Neutrophil (primary cell): ENCODE measurements around the gene MARK4.

Experiments
- H3K27ac ChIP-seq: fragments of 200-600 bp; sonication (generic); 2 replicates; pipeline ENCODE4 v1.5.1; 2016; ENCODE audit warnings: mild to moderate bottlenecking, moderate library complexity
- H3K27me3 ChIP-seq: fragments of 200-600 bp; sonication (generic); 2 replicates; pipeline ENCODE4 v1.6.0; 2016; ENCODE audit warnings: mild to moderate bottlenecking
- H3K36me3 ChIP-seq: fragments of 200-600 bp; sonication (generic); 2 replicates; pipeline ENCODE4 v1.5.1; 2017
- H3K4me1 ChIP-seq, 2 experiments: fragments of 200-600 bp in 1 of 2; sonication (generic) in 1 of 2; 1 replicate in 1 of 2; 2 replicates in 1 of 2; pipeline versions ENCODE4 v1.5.1 to v1.6.1; 2013 to 2016; ENCODE audit warnings: low read depth in 1 of 2, low read length in 1 of 2, mild to moderate bottlenecking in 1 of 2, moderate library complexity in 1 of 2; ENCODE audit not compliant: control insufficient read depth in 1 of 2, insufficient read depth in 1 of 2
- H3K4me3 ChIP-seq, 2 experiments: fragments of 200-600 bp in 1 of 2; sonication (generic) in 1 of 2; 1 replicate in 1 of 2; 2 replicates in 1 of 2; pipeline ENCODE4 v1.5.1; 2013 to 2016; ENCODE audit warnings: low read depth in 1 of 2, low read length in 1 of 2, mild to moderate bottlenecking in 1 of 2, moderate library complexity in 1 of 2
- H3K9me3 ChIP-seq: fragments of 200-600 bp; sonication (generic); 2 replicates; pipeline ENCODE4 v1.5.1; 2016
- CTCF ChIP-seq: fragments of 200-600 bp; sonication (generic); IDR thresholded peaks from 2 replicates; pipeline ENCODE4 v1.5.1; 2016; ENCODE audit warnings: antibody characterized with exemption

MARK4 gene

GRCh38 chr19:45231891-45232290 is 19.2 kb upstream of the MARK4 start:
- no peak for TF ChIP-seq CTCF
- no peak overlapping the region for H3K4me3 ChIP-seq
- H3K36me3 ChIP-seq: no peaks in the 10 kb centered on the region
- H3K4me1 ChIP-seq: no peaks in the 10 kb centered on the region
- H3K27me3 ChIP-seq: peaks cover 50% of the 10 kb centered on the region
- H3K9me3 ChIP-seq: no peaks in the 10 kb centered on the region
- no peak overlapping the region for H3K27ac ChIP-seq

- Histone ChIP-seq H3K9me3 (no peaks in the 10 kb centered on the region), H3K4me3 (no peak overlapping the region), H3K4me1 (no peaks in the 10 kb centered on the region), H3K36me3 (no peaks in the 10 kb centered on the region), H3K27ac (no peak overlapping the region), H3K27me3 (peaks cover 59% of the 10 kb centered on the region)
- TF ChIP-seq CTCF: no peak
These were observed 16.8 kb upstream of the MARK4 start for GRCh38 chr19:45234089-45234869.

GRCh38 chr19:45235485-45235884 is 15.6 kb upstream of the MARK4 start:
- H3K27ac ChIP-seq: no peak overlapping the region
- no peak overlapping the region for H3K4me3 ChIP-seq
- peaks cover 59% of the 10 kb centered on the region for H3K27me3 ChIP-seq
- no peaks in the 10 kb centered on the region for H3K9me3 ChIP-seq
- no peaks in the 10 kb centered on the region for H3K36me3 ChIP-seq
- no peak for TF ChIP-seq CTCF
- H3K4me1 ChIP-seq: no peaks in the 10 kb centered on the region

GRCh38 chr19:45238556-45238955 is 12.5 kb upstream of the MARK4 start:
- Histone ChIP-seq H3K27ac (no peak overlapping the region), H3K4me3 (no peak overlapping the region), H3K9me3 (no peaks in the 10 kb centered on the region), H3K27me3 (peaks cover 47% of the 10 kb centered on the region), H3K4me1 (no peaks in the 10 kb centered on the region), H3K36me3 (no peaks in the 10 kb centered on the region)
- TF ChIP-seq CTCF: no peak

GRCh38 chr19:45243144-45243732 is 7.8 kb upstream of the MARK4 start:
- no peaks in the 10 kb centered on the region for H3K4me1 ChIP-seq
- H3K27ac ChIP-seq: no peak overlapping the region
- no peaks in the 10 kb centered on the region for H3K36me3 ChIP-seq
- no peaks in the 10 kb centered on the region for H3K9me3 ChIP-seq
- H3K4me3 ChIP-seq: no peak overlapping the region
- TF ChIP-seq CTCF: no peak
- H3K27me3 ChIP-seq: peaks cover 31% of the 10 kb centered on the region
